Mesendoderm (in vitro differentiated cells): ENCODE data around the gene CSHL1.

ENCODE experiments used
- DNase-seq: peaks from one replicate; pipeline ENCODE4 v3.0.0; 2013
- H2AK5ac ChIP-seq: 2 replicates; pipeline ENCODE4 v1.6.1; 2013; ENCODE audit warnings: low read length, inconsistent platforms
- H2BK120ac ChIP-seq: 2 replicates; pipeline ENCODE4 v1.6.1; 2013; ENCODE audit warnings: low read depth, mild to moderate bottlenecking, low read length, moderate library complexity, mixed read lengths
- H2BK15ac ChIP-seq: replicated peaks from 2 replicates; pipeline ENCODE4 v1.6.1; 2013; ENCODE audit warnings: low read depth, mild to moderate bottlenecking, moderate library complexity
- H2BK5ac ChIP-seq: 2 replicates; pipeline ENCODE4 v1.6.1; 2013; ENCODE audit warnings: low read length, inconsistent platforms
- H3K18ac ChIP-seq: 2 replicates; pipeline ENCODE4 v1.6.1; 2013; ENCODE audit warnings: mild to moderate bottlenecking, low read length, mixed read lengths
- H3K23ac ChIP-seq: one replicate; pipeline ENCODE4 v1.6.1; 2013; ENCODE audit warnings: low read length
- H3K27ac ChIP-seq: 2 replicates; pipeline ENCODE4 v1.5.1; 2013; ENCODE audit warnings: low read depth, mild to moderate bottlenecking, inconsistent platforms, low read length, moderate library complexity
- H3K27me3 ChIP-seq: 2 replicates; pipeline ENCODE4 v1.6.1; 2013; ENCODE audit warnings: low read length, control low read depth, mild to moderate bottlenecking, inconsistent platforms; ENCODE audit not compliant: insufficient read depth, poor library complexity
- H3K36me3 ChIP-seq: 2 replicates; pipeline ENCODE4 v1.6.1; 2013; ENCODE audit warnings: low read length, inconsistent platforms; ENCODE audit not compliant: control insufficient read depth, insufficient read depth
- H3K4ac ChIP-seq: one replicate; pipeline ENCODE4 v1.6.1; 2013; ENCODE audit warnings: low read depth, mild to moderate bottlenecking, low read length, moderate library complexity
- H3K4me1 ChIP-seq: 2 replicates; pipeline ENCODE4 v1.6.1; 2013; ENCODE audit warnings: low read depth, low read length, inconsistent platforms; ENCODE audit not compliant: control insufficient read depth
- H3K4me2 ChIP-seq: 2 replicates; pipeline ENCODE4 v1.6.1; 2013; ENCODE audit warnings: low read length
- H3K4me3 ChIP-seq: 2 replicates; pipeline ENCODE4 v1.5.1; 2013; ENCODE audit warnings: mild to moderate bottlenecking, low read length
- H3K56ac ChIP-seq: one replicate; pipeline ENCODE4 v1.6.1; 2013; ENCODE audit warnings: low read length
- H3K79me1 ChIP-seq: 2 replicates; pipeline ENCODE4 v1.6.1; 2013; ENCODE audit warnings: low read length, inconsistent platforms
- H3K79me2 ChIP-seq: 2 replicates; pipeline ENCODE4 v1.6.1; 2013; ENCODE audit warnings: mild to moderate bottlenecking, low read length; ENCODE audit not compliant: control insufficient read depth, insufficient read depth
- H3K9ac ChIP-seq: 2 replicates; pipeline ENCODE4 v1.6.1; 2013; ENCODE audit warnings: low read length, inconsistent platforms
- H4K5ac ChIP-seq: one replicate; pipeline ENCODE4 v1.6.1; 2013; ENCODE audit warnings: low read length
- H4K8ac ChIP-seq: one replicate; pipeline ENCODE4 v1.6.1; 2013; ENCODE audit warnings: low read depth, mild to moderate bottlenecking, control low read depth, low read length, moderate library complexity
- WGBS: extraction: QIAGEN DNeasy Blood & Tissue Kit; methylation state at CpG from one replicate; pipeline ENCODE4 v1.1.7; 2013; ENCODE audit warnings: low lambda C conversion rate, missing lambda C conversion rate; ENCODE audit not compliant: insufficient coverage; ENCODE audit errors: extremely low coverage; 5-methylcytosine and 5-hydroxymethylcytosine counted together

CSHL1 gene

DNA sequence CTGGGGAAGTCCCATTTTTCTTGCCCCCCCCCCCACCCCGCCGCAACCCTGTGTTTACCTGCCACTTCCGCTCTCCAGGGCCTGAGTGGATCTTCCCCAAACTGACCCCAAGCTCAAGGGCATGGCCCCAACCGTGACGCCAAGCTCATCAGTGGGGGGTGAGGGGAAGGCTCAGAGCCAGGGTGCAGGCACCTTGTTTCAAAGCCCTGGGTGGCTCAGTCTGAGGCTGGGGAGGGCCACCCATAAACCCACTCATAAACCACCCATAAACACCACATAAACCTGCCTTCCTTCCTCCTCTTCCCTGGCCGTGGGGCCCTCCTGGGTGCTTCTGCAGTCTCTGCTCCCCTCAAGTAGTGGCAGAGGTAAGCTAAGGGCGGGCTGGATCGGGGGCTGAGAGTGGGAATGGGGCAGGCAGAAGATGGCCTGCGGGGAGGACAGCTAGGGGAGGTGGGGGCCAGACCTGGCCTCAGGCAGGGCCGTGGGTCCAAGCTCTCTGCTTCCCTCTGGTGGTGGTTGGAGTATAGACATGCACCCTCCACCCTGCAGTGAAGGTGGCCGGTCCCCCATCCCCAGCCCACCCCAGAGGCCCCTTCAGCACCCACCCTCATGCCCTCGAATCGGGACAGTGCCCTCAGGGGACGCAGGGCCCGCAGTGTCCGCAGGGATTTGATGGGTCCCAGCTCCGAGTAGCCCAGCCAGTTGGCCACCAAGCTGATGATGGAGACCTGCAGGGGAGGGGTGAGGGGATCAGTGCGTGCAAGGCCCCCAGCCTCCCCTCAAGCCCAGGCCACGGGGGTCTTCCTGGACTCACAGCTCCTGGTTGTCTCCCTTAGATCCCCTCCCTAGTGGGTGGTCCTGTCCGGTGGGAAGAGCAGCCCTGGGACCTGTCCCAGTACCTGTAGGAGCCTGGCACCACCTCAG is 35.6 kb upstream of the CSHL1 start:
- Histone ChIP-seq H2BK5ac (no peak overlapping the region), H3K4me1 (no peaks in the 10 kb centered on the region), H3K79me1 (no peaks in the 10 kb centered on the region), H3K9ac (no peak overlapping the region), H3K27ac (no peak overlapping the region), H3K79me2 (no peaks in the 10 kb centered on the region), H3K4me3 (no peak overlapping the region), H4K8ac (no peak overlapping the region), H3K4ac (no peak overlapping the region), H3K18ac (no peak overlapping the region), H3K27me3 (no peaks in the 10 kb centered on the region), H2BK15ac (no peak overlapping the region), H3K56ac (no peak overlapping the region), H3K4me2 (no peak overlapping the region), H3K23ac (no peak overlapping the region), H2AK5ac (no peak overlapping the region), H2BK120ac (no peak overlapping the region), H3K36me3 (no peaks in the 10 kb centered on the region), H4K5ac (no peak overlapping the region)
- DNase-seq = peak; percentile 47
- no CpG with 5 or more reads among the region's 20 CpGs for WGBS

DNA sequence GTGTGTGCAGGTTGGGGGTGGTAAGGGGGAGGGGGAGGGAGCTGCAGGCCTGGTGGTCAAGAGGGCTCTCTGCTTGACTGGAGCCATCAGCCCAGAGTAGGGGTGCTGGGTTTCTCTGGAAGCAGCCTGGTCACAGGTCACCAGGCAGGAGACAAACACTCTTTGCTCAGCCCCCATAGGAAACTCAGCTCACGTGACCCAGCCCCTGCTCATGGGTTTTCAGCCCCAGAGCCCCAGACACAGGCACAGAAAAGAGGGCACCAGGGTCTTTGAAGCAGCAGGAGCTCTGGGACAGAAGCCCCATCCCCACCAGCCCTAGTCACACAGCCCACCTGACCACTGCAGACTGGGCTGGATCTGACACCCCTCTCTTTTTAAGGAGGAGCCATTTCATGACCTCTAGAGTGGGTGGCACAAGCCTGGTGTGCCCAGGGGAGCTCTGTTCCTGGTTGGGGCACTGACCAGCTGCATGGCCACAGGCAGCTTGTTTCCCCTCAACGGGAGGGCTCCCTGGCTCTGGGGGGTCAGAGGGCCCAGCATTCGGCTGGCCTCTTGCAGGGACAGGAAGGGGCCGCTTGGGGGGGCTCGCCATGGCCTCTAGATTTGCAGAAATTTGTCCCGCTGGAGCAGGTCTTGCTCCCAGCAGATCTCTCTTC is 34.9 kb upstream of the CSHL1 start:
- Histone ChIP-seq H3K23ac (no peak overlapping the region), H3K27ac (no peak overlapping the region), H3K9ac (no peak overlapping the region), H4K5ac (no peak overlapping the region), H3K36me3 (no peaks in the 10 kb centered on the region), H4K8ac (no peak overlapping the region), H3K4me2 (no peak overlapping the region), H3K56ac (no peak overlapping the region), H3K4me1 (no peaks in the 10 kb centered on the region), H3K79me1 (no peaks in the 10 kb centered on the region), H2BK15ac (no peak overlapping the region), H2BK120ac (no peak overlapping the region), H3K4ac (no peak overlapping the region), H2BK5ac (no peak overlapping the region), H3K18ac (no peak overlapping the region), H2AK5ac (no peak overlapping the region), H3K4me3 (no peak overlapping the region), H3K79me2 (no peaks in the 10 kb centered on the region), H3K27me3 (no peaks in the 10 kb centered on the region)
- no peak for DNase-seq
- no CpG with 5 or more reads among the region's 6 CpGs for WGBS

DNA sequence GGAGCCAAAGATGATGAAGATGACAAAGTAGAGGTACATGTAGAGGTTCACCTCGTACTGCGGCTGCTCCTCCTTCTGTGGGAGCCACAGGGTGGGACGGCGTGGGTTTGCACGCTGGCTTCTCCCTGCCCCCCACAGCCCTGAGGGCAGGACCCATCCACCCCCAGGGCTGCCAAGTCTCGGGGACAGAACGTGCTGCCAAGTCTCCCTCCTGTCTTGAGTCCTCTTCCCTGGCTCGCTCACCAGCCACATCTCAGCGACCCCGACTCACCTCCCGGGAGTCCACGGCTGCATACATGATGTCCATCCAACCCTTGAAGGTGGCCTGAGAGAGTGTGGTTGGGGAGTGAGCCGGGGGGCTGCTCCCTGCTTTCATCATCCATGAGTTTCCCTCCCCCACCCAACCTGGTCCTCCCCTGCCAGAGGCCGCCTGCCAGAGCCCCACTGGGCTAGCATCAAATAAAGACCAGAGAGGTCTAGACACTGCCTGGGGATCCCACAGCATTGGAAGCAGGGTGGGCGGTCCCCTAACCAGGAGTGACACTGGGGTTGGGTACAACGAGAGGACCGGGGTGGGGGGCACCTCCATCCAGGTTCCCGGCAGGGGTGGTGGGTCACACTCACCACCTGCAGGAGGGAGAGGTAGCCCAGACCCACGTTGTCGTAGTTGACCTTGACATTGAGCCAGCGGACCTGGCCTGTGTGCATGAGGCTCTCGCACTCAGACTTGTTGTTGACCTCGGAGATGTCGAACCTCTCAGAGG is 33.9 kb upstream of the CSHL1 start:
- no peak overlapping the region for H3K4ac ChIP-seq

DNA sequence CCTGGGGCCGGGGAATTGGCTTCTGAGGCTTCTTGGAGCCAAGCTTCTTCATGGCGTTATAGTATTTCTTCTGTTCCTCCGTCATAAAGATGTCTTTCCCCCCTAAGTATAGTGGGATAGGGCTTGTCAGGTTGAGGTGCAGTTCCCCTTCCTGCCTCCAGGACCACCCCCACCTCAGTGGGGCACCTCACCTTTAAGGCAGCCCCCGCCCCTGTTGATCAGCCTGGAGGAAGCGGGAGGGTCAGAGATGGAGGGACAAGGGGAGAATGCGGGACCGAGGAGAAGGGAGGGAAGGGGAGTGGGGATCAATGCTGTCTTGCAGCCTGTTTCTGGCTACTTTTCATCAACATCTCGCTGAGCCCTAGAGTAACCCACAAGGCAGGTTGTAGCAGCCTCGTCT is 32.7 kb upstream of the CSHL1 start:
- Histone ChIP-seq H3K56ac (no peak overlapping the region), H2AK5ac (no peak overlapping the region), H3K9ac (no peak overlapping the region), H2BK120ac (no peak overlapping the region), H3K4ac (no peak overlapping the region), H3K27me3 (no peaks in the 10 kb centered on the region), H2BK15ac (no peak overlapping the region), H2BK5ac (no peak overlapping the region), H3K4me1 (no peaks in the 10 kb centered on the region), H3K79me2 (no peaks in the 10 kb centered on the region), H3K36me3 (no peaks in the 10 kb centered on the region), H3K27ac (no peak overlapping the region), H3K79me1 (no peaks in the 10 kb centered on the region), H3K23ac (no peak overlapping the region), H3K18ac (no peak overlapping the region), H3K4me2 (no peak overlapping the region), H4K8ac (no peak overlapping the region), H3K4me3 (no peak overlapping the region), H4K5ac (no peak overlapping the region)
- DNase-seq = no peak
- WGBS = no CpG with 5 or more reads among the region's 9 CpGs

More for the DNA sequence above, 33.9 kb upstream of the CSHL1 start:
- H2BK120ac ChIP-seq = no peak overlapping the region
- H3K23ac ChIP-seq = no peak overlapping the region
- no peak for DNase-seq
- H2AK5ac ChIP-seq = no peak overlapping the region
- H4K8ac ChIP-seq = no peak overlapping the region
- no peak overlapping the region for H3K4me2 ChIP-seq
- H3K27me3 ChIP-seq = no peaks in the 10 kb centered on the region
- no peaks in the 10 kb centered on the region for H3K36me3 ChIP-seq
- no peak overlapping the region for H2BK5ac ChIP-seq
- H3K18ac ChIP-seq = no peak overlapping the region
- H3K56ac ChIP-seq = no peak overlapping the region
- H3K27ac ChIP-seq = no peak overlapping the region
- H3K4me1 ChIP-seq = no peaks in the 10 kb centered on the region
- no peak overlapping the region for H4K5ac ChIP-seq
- H3K79me1 ChIP-seq = no peaks in the 10 kb centered on the region
- no peak overlapping the region for H3K4me3 ChIP-seq
- no peak overlapping the region for H3K9ac ChIP-seq
- H2BK15ac ChIP-seq = no peak overlapping the region
- H3K79me2 ChIP-seq = no peaks in the 10 kb centered on the region
- WGBS = no CpG with 5 or more reads among the region's 24 CpGs

DNA sequence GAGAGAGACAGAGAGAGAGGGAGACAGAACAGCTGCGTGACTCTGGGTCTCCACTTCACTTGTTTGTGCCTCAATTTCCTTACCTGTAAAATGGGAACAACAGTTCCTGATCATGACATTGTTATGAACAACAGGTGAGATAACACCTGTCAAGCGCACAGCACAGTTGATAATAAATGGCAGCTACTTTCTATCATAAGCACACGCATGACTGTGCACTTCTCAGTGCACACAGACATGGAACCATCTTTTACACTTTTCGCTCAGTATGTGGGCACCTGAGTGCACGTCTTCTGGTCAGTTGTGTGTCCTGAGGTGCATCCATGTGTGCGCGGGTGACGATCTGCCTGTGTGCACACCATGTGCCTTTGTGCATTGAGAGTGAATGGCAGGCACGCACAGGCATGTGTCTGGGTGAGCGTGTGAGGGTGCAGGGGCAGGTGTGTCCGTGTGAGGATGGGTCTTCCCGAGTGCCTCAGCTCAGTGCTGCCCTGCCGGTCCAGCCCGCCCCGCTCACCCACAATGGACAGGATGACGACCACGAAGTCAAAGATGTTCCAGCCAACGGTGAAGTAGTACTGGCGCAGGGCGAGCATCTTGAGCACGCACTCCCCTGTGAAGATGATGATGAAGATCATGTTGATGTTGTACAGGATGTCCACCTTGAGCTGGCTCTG is 31.4 kb upstream of the CSHL1 start:
- Histone ChIP-seq H3K9ac (no peak overlapping the region), H4K5ac (no peak overlapping the region), H3K4ac (no peak overlapping the region), H2BK15ac (no peak overlapping the region), H3K27ac (no peak overlapping the region), H3K79me2 (no peaks in the 10 kb centered on the region), H3K4me1 (no peaks in the 10 kb centered on the region), H4K8ac (no peak overlapping the region), H3K18ac (no peak overlapping the region), H2BK5ac (no peak overlapping the region), H3K4me2 (no peak overlapping the region), H3K23ac (no peak overlapping the region), H3K79me1 (no peaks in the 10 kb centered on the region), H3K36me3 (no peaks in the 10 kb centered on the region), H3K56ac (no peak overlapping the region), H2BK120ac (no peak overlapping the region), H3K4me3 (no peak overlapping the region), H2AK5ac (no peak overlapping the region), H3K27me3 (no peaks in the 10 kb centered on the region)
- no peak for DNase-seq
- no CpG with 5 or more reads among the region's 21 CpGs for WGBS
